Measurements from ENCODE around the gene HEATR5B. TPM values are rescaled to one million over a fixed set of nuclear protein-coding genes. Genes with fewer than 3 reads are reported as not detected.

Gene HEATR5B
- total RNA-seq, 1 donor from 2014 or later: 50.3 TPM

GRCh38 chr2:37117566-37117965 lies 33.4 kb upstream of the HEATR5B start:
- no peaks in the 10 kb centered on the region for H3K9me3 Mint-ChIP-seq
- no peaks in the 10 kb centered on the region for H3K4me1 Mint-ChIP-seq
- DNase-seq (no peak), ATAC-seq (ENCODE audit: low read depth) (no peak)
- no peak overlapping the region for H3K27ac Mint-ChIP-seq
- H3K4me3 Mint-ChIP-seq: no peak overlapping the region
- TF ChIP-seq CTCF (IDR thresholded peaks at IDR 0.05): no peak
- intact Hi-C loops (cut with micrococcal nuclease): no loop called here
- POLR2A ChIA-PET: no interaction called here
- CTCF ChIA-PET: no interaction called here
- peaks cover 68% of the 10 kb centered on the region for H3K36me3 Mint-ChIP-seq (ENCODE audit: low read depth)
- no peaks in the 10 kb centered on the region for H3K27me3 Mint-ChIP-seq

GRCh38 chr2:37111958-37112357 lies 27.8 kb upstream of the HEATR5B start:
- intact Hi-C loops (cut with micrococcal nuclease): no loop called here
- Mint-ChIP-seq H3K9me3 (no peaks in the 10 kb centered on the region), H3K27ac (no peak overlapping the region), H3K27me3 (no peaks in the 10 kb centered on the region), H3K4me3 (no peak overlapping the region), H3K4me1 (no peaks in the 10 kb centered on the region), H3K36me3 (ENCODE audit: low read depth) (peaks cover 74% of the 10 kb centered on the region)
- ATAC-seq (ENCODE audit: low read depth) (no peak), DNase-seq (no peak)
- ChIA-PET POLR2A (no interaction called here), CTCF (no interaction called here)
- no peak for TF ChIP-seq CTCF (IDR thresholded peaks at IDR 0.05)

GRCh38 chr2:37110306-37111212 lies 26.4 kb upstream of the HEATR5B start:
- no peak for TF ChIP-seq CTCF (IDR thresholded peaks at IDR 0.05)
- H3K27ac Mint-ChIP-seq: no peak overlapping the region
- H3K9me3 Mint-ChIP-seq: no peaks in the 10 kb centered on the region
- ChIA-PET CTCF (no interaction called here), POLR2A (no interaction called here)
- no peaks in the 10 kb centered on the region for H3K27me3 Mint-ChIP-seq
- peaks cover 69% of the 10 kb centered on the region for H3K36me3 Mint-ChIP-seq (ENCODE audit: low read depth)
- intact Hi-C loops (cut with micrococcal nuclease): no loop called here
- H3K4me1 Mint-ChIP-seq: no peaks in the 10 kb centered on the region
- ATAC-seq (ENCODE audit: low read depth): no peak
- DNase-seq: no peak
- H3K4me3 Mint-ChIP-seq: no peak overlapping the region

- peaks cover 70% of the 10 kb centered on the region for H3K36me3 Mint-ChIP-seq (ENCODE audit: low read depth)
- ChIA-PET POLR2A (no interaction called here), CTCF (no interaction called here)
- no peak overlapping the region for H3K27ac Mint-ChIP-seq
- ATAC-seq (ENCODE audit: low read depth) (no peak), DNase-seq (no peak)
- no peak for TF ChIP-seq CTCF (IDR thresholded peaks at IDR 0.05)
- H3K9me3 Mint-ChIP-seq: no peaks in the 10 kb centered on the region
- intact Hi-C loops (cut with micrococcal nuclease): loop anchor here (5.0 kb wide), 1 partner anchor 42 kb away; no protein-coding TSS in a partner anchor
- no peaks in the 10 kb centered on the region for H3K4me1 Mint-ChIP-seq
- no peak overlapping the region for H3K4me3 Mint-ChIP-seq
- H3K27me3 Mint-ChIP-seq: no peaks in the 10 kb centered on the region
Observed at GRCh38 chr2:37109523-37109922, 25.4 kb upstream of the HEATR5B start.

GRCh38 chr2:37105150-37105549 lies 21.0 kb upstream of the HEATR5B start:
- Mint-ChIP-seq H3K27ac (peak overlapping the region; percentile 35), H3K4me3 (no peak overlapping the region), H3K9me3 (no peaks in the 10 kb centered on the region), H3K27me3 (no peaks in the 10 kb centered on the region), H3K36me3 (ENCODE audit: low read depth) (peaks cover 71% of the 10 kb centered on the region), H3K4me1 (no peaks in the 10 kb centered on the region)
- intact Hi-C loops (cut with micrococcal nuclease): loop anchor here (5.0 kb wide), 1 partner anchor 38 kb away; no protein-coding TSS in a partner anchor
- no peak for ATAC-seq (ENCODE audit: low read depth)
- DNase-seq: no peak
- POLR2A ChIA-PET: interaction anchor here (0.9 kb wide), 1 partner anchor 103 kb away, joined by 3 read pairs; no protein-coding TSS in a partner anchor
- CTCF ChIA-PET: interaction anchor here (1.2 to 1.4 kb wide), 2 partner anchors 11 to 35 kb away, joined by 3 read pairs; no protein-coding TSS in a partner anchor
- TF ChIP-seq CTCF (IDR thresholded peaks at IDR 0.05): no peak

Data from activated B cell treated with CpG ODN at 0.5 μM for 24 hours (primary cell).